ENCODE data around the gene MET.
"Not testable (repeated sequence)": the region's sequence is repeated elsewhere in the genome, so short reads cannot be mapped to it uniquely, and the experiment has no call there.

MET gene

DNA sequence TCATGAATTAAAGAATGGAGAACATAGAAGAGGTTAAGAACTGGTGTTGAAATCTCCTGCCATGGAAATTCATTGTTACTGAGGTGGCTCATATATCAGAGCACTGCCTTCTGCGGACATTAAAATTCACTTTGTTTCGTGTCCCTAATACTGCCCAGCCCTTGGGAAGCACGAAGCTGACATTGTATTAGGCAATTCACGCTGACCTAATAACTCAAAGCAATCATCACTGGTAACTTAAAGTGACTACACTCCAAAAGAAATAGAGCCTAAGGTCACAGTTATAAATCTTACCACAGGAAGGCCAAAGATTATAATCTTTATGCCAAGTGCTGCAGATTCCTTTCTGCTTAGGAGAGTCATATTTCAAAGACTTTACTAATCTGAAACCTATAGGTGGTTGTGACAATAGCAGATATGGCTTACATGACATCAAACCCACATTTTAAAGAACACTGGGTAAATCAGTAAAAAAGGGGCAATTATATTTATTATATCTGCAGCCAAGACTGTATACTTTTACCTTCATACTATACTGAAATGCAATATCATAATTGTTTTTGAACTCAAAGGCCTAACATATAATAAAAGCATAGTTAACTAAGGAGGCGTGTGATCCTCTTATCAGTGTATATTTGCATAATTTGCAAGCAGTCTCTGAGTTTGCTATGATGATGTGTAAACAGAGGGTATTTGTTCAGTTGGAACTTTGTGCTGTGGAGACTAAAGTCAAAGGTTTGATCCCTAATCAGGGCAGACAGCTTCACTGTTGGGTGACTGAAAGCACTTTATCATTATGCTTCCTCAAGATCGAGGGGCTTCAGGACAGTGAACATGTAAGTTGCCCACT, 138.5 kb downstream of the MET start:
- no peak for DNase-seq (ENCODE audit: low read depth)

DNA sequence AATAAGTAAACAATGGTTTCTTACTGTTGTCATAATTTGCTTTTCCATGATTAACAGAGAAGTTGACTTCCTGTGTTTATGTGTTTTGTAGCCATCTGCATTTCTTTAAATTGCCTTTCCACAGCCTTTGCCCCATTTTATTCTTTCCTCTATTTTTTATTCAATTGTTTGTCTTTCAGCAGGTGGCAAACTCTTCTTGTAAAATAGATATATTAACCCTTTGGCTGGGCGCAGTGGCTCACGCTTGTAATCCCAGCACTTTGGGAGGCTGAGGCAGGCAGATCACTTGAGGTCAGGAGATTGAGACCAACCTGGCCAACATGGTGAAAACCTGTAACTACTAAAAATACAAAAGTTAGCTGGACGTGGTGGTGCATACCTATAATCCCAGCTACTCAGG, 139.8 kb downstream of the MET start:
- no peak for DNase-seq (ENCODE audit: low read depth)

DNA sequence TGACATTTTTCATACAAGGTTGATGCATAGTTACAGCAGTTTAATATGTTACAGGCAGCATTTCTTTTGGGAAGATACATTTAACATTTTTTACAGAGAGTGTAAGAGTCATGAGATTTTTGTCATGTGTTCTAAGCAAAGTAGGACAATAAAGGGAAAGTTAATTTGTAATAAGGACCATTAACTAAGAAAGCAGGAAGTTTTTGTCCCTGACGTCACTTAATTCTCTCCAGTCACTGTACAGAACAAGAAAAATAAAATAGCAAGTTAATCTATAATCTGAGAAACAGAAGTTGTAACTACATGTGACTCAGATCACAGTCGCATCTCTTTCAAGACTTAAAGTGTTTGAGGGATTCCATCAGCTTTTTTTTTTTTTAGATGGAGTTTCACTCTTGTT, 140.9 kb downstream of the MET start:
- no peak for DNase-seq (ENCODE audit: low read depth)

DNA sequence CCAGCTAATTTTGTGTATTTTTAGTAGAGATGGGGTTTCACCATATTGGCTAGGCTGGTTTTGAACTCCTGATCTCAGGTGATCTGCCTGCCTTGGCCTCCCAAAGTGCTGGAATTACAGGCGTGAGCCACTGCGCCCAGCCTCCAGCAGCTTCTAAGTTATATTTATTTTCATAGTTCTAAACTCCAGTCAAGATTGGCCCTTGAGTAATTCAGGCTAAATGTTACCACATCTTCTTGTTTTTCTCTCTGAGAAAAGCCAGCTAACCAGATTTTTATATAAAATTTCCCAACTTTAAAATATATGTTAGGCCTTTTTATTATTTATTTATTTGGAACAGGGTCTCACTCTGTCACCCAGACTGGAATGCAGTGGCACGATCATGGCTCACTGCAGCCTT, 141.4 kb downstream of the MET start:
- not testable (repeated sequence) for DNase-seq (ENCODE audit: low read depth)

DNA sequence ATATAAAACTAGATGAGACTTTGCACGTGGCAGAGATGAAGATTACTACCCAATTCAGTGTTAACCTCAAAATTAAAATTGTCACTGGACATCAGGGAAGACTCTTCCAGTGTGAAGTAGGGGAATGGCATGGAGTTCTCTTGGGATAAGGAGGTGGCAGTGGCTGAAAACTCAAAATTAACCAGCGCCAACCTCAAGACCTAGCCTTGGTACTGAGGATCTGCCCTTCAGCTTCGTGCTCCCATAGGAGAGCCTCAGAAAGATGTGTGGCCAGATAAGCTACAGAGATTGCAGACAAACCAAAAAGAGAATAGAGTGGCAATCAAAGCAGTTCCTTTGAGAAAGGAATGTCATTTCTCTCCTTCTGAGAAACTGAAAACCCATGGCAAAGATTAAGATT, 143.0 kb downstream of the MET start:
- no peak for DNase-seq (ENCODE audit: low read depth)

DNA sequence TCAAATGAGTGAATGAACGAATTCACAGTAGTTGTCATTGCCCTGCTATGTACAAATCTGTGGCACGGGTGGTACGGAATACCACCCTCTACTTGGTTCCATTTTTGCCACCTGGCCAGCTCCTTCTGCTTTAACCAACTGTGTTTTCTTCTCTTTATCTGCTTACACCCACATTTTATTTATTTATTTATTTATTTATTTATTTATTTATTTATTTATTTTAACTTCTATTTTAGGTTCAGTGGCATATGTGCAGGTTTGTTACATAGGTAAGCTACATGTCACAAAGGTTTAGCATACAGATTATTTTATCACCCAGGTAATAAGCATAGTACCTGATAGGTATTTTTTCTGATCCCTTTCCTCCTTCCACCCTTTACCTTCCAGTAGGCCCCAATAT, 148.2 kb downstream of the MET start:
- no peak for DNase-seq (ENCODE audit: low read depth)

DNA sequence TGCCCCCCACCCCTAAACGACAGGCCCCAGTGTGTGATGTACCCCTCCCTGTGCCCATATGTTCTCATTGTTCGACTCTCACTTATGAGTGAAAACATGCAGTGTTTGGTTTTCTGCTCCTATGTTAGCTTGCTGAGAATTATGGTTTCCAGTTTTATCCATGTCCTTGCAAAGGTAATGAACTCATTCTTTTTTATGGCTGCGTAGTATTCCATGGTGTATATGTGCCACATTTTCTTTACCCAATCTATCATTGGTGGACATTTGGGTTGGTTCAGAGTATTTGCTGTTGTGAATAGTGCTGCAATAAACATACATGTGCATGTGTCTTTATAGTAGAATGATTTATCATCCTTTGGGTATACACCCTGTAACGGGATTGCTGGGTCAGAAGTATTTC, 149.7 kb downstream of the MET start:
- DNase-seq (ENCODE audit: low read depth), result not testable (repeated sequence)

DNA sequence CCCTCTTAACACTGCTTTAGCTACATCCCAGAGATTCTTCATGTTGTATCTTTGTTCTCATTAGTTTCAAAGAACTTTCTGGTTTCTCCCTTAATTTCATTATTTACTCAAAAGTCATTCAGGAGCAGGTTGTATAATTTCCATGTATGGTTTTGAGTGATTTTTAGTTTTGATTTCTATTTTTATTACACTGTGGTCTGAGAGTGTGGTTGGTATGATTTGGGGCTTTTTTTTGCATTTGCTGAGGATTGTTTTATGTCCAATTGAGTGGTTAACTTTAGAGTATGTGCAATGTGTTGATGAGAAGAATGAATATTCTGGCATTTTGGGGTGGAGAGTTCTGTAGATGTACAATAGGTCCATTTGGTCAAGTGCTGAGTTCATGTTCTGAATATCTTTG, 152.5 kb downstream of the MET start:
- DNase-seq (ENCODE audit: low read depth), result no peak

DNA sequence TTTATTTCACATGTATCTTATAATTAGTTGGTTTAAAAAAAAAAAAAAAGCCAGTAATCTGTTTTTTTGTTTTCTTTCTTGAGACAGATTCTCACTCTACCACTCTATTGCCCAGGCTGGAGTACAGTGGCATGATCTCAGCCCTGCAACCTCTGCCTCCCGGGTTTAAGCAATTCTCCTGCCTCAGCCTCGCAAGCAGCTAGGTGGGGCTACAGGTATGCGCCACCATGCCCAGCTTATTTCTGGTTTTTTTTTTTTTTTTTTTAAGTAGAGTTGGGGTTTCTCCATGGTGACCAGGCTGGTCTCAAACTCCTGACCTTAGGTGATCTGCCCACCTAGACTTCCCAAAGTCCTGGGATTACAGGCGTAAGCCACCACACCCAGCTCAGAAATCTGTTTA, 156.3 kb downstream of the MET start:
- DNase-seq (ENCODE audit: low read depth), result no peak

DNA sequence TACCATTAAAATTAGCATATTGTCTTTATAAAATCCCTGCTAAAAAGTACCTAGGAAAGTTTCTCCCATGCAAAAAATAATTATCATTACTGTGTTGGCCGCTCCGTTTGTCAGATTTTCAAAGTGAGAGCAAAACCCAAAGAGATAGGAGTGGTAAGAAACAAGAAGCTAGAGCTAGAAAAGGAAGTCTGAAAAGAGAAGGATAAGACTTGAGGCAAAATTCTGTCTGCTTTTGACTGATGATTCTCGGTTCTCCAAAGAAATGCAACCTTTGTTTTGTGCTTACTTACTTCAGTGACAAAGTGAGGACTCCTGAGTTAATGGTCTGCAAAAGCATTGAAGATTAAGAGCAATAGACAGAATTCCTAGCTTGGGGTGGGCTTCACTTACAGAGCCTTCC, 157.0 kb downstream of the MET start:
- no peak for DNase-seq (ENCODE audit: low read depth)

DNA sequence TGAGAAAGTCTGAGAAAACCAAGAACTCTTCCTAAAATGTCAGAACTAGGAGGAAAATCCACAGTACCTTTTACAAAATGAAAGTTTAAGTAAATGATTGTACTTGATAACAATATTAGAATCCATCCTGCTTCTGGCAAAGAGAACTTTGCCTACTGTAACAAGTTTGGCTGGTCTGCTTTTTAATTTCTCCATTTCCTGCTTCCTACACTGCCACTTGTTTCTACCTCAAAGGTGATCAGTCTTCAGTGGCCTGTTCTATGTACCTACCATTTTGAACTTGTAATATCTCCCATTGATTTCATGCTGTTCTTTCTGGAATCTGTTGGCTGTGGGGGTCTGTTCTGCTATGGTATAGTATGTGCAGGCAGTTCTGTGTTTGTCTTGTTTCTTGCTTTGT, 157.5 kb downstream of the MET start:
- no peak for DNase-seq (ENCODE audit: low read depth)

DNA sequence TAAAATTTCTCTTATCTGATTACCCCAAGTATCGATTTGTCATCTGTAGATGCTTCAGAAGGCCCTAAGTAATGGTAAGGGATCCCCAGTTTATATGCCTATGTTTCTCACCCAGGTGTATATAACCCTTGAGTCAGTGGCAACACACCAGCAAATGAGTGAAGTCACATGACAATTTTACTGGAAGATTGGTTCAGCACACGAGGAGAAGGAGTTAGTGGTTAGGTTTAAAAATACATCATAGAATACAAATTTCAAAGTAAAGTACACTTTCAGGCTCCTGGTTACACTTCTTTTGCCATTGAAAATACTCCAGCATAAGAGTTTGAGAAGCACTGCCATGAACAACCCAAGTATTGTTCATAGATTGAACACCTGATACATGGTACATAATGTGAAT, 160.7 kb downstream of the MET start:
- DNase-seq (ENCODE audit: low read depth), result no peak

DNA sequence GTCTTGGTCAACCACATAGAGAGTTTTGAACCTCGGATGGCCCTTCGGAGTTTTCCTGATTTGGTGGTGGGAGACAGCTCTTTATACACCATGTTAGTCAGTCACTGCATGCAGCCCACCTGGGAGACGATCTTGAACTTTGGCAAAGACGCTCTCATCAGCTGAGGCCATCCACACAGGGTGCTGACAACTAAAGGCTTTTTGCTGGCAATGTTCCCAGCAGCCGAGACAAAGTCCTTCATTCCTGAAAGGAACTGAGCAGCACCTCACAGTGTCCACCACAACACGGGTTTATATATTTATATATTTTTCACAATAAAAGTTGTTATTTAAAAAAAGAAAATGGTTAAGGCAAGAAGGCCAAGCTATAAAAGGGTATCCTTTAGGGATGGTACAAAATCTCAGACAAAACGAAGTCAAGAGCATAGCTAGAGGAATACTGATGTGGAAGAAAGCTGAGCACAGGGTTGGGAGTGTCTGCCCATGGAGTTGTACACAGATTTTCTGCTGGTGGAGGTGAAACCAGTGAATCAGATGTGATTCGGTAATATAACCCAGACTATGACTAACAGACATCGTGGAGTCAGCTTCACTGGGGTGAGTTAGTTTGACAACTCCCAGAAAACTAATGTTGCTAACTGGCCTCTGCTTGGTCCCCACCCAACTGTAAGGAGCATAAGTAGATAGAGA, 163.0 kb downstream of the MET start:
- no peak for DNase-seq (ENCODE audit: low read depth)

DNA sequence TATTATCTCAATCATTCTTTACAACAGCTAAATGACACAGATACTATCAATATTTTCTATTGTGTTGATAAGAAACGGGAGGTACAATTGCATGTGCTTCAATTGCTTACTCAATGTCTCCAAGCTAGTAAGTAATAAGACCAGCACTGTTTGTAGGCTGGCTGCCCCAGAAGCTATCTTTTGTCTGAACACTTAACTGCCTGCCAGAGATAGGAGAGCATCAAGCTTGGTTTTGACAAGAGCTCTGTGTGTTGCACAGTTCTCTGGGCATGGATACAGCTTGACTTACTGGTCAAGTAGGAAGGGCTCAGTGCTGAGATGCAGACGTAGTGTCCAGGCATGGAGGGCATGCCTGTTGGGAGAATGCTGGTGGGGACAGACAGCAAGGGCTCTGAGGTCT, 164.1 kb downstream of the MET start:
- DNase-seq (ENCODE audit: low read depth), result no peak

DNA sequence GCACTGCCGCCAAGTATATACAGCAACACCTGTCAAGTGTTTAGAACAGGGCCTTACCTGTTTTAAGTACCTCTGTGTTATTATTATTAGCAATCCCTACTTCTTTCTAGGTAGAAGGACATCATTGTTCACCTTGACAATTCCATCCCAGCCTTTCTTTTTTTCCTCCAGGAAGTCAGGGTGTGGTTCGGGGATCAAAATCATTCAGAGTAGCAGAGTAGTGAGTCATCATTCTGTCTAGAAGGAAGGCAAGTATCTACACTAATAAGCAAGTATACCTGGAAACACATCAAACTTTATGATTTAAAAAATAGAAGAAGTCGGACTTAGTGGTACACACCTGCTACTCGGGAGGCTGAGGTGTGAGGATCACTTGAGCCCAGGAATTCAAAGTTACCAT, 164.9 kb downstream of the MET start:
- no peak for DNase-seq (ENCODE audit: low read depth)

DNA sequence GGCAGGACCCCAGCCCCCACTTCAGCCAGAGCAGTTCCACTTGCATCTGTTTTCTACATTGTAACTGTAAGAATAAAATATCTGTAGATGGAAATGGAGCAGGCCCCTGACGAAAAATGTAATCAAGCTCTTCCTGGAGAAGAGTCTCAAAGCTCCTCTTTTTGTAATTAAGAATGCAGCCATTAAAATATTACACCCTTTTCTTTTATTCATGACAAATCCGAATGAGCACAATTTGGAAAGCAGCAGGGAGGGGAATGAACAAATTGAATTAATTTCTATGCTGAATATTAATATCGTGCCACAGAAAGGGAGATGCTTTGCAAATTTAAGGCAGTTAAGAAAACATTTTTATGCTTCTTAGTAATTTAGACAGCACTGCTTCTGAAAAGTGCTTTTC, 165.6 kb downstream of the MET start:
- no peak for DNase-seq (ENCODE audit: low read depth)

DNA sequence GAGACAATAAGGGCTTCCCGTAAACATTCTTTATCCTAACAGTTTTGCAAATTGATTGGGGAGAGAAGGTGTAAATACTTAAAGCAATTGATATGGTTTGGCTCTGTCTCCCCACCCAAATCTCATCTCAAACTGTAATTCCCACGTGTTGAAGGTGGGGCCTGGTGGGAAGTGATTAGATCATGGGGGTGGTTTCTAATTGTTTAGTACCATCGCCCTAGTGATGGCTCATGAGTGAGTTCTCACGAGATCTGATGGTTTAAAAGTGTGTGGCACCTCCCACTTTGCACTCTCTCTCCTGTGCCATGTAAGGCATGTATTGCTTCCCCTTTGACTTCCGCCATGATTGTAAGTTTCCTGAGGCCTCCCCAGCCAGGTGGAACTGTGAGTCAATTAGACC, 168.3 kb downstream of the MET start:
- no peak for DNase-seq (ENCODE audit: low read depth)

DNA sequence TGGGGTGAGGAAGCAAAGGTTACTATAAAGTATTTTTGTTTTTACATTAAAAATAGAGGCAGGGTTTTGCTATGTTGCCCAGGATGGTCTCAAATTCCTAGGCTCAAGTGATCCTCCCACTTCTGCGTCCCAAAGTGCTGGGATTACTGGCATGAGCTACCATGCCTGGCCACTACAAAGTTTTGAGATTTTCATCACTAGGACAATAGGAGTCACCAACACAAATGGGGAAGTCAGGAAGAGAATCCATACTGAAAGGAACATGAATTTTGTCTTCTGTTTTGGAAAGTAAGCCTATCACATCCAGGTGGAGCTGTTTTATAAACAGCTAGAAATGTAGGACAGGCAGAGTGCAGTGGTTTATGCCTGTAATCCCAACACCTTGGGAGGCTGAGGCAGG, 170.4 kb downstream of the MET start:
- DNase-seq (ENCODE audit: low read depth), result no peak

DNA sequence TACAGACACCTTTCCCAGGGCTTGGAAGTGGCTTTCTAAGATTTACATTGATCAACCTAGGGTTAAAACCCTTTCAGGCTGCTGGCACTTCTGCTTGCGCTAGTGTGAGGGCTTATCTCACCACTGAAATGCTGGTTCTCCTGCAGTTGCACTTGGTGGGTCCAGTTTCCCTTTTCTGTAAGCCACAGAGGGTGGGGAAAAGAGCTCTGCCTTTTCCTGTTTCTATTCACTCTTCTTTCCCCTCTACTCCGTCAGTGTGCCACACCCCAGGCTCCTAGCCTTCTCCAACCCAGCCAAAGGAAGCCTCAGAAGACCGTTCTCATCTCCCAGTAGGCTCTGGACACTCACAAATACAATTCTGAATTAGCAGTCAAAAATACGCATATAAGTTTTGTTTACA, 171.4 kb downstream of the MET start:
- DNase-seq (ENCODE audit: low read depth), result no peak

Measured in activated T-cell treated with anti-CD3 and anti-CD28 coated beads for 24 hours (primary cell).